Upper lobe of left lung (tissue), 4 donors: ENCODE data around the gene FAM168A.

Source experiments
- CTCF ChIP-seq, 6 experiments: fragments of 450-650 bp in 4 of 6; fragments of 200-600 bp in 2 of 6; sonication (generic) in 2 of 6; IDR thresholded peaks; one replicate each; pipeline ENCODE4 v1.5.1; 2016 to 2019; ENCODE audit warnings: antibody characterized with exemption in 6 of 6
- POLR2A ChIP-seq, 4 donors: fragments of 450-650 bp; IDR thresholded peaks; one replicate each; pipeline ENCODE4 v1.5.1; 2016 to 2017; ENCODE audit warnings: antibody characterized with exemption in 4 of 4, mild to moderate bottlenecking in 2 of 4

- TF ChIP-seq CTCF (IDR thresholded peaks at IDR 0.05) = no peak
- TF ChIP-seq POLR2A (IDR thresholded peaks at IDR 0.05) = no peak
These were observed 166.5 kb downstream of the FAM168A start for GRCh38 chr11:73431396-73431795.
